ENCODE results near the gene SMIM28. TPM values are rescaled to one million over a fixed set of nuclear protein-coding genes. Genes with fewer than 3 reads are reported as not detected.
A peak's percentile ranks its signal among the peaks of the same experiment; 100 is the strongest.

The SMIM28 gene
- total RNA-seq, 1 experiment from 2014 or later: not detected

GRCh38 chr6:138382498-138383265 lies 5.0 kb downstream of the SMIM28 start:
- Histone ChIP-seq H3K4me3 (ENCODE audit: low read depth in 2 of 2, low read length in 2 of 2) (no peak overlapping the region), H3K4me1 (ENCODE audit: control insufficient read depth, insufficient read depth, low read length) (no peaks in the 10 kb centered on the region), H3K27ac (ENCODE audit: low read length) (no peak overlapping the region), H3K36me3 (ENCODE audit: control insufficient read depth, insufficient read depth, low read length) (no peaks in the 10 kb centered on the region), H3K9me3 (ENCODE audit: control insufficient read depth, insufficient read depth, low read depth, low read length) (no peaks in the 10 kb centered on the region), H3K27me3 (ENCODE audit: control insufficient read depth, insufficient read depth, low read length) (no peaks in the 10 kb centered on the region; the same call in 1 of the 2 replicates)
- BruUV-seq (replicated peaks): no TSS peak
- ChIA-PET CTCF (no interaction called here), POLR2A (no interaction called here)
- TF ChIP-seq POLR2AphosphoS5 (IDR thresholded peaks at IDR 0.05; ENCODE audit: low read depth, low read length): no peak
- TF ChIP-seq TCF7L2 (IDR thresholded peaks at IDR 0.05; ENCODE audit: low read depth, low read length): no peak
- TF ChIP-seq SIN3A (IDR thresholded peaks at IDR 0.05; ENCODE audit: borderline replicate concordance, insufficient read depth, low read depth, low read length): no peak
- TF ChIP-seq, protein P1, sequence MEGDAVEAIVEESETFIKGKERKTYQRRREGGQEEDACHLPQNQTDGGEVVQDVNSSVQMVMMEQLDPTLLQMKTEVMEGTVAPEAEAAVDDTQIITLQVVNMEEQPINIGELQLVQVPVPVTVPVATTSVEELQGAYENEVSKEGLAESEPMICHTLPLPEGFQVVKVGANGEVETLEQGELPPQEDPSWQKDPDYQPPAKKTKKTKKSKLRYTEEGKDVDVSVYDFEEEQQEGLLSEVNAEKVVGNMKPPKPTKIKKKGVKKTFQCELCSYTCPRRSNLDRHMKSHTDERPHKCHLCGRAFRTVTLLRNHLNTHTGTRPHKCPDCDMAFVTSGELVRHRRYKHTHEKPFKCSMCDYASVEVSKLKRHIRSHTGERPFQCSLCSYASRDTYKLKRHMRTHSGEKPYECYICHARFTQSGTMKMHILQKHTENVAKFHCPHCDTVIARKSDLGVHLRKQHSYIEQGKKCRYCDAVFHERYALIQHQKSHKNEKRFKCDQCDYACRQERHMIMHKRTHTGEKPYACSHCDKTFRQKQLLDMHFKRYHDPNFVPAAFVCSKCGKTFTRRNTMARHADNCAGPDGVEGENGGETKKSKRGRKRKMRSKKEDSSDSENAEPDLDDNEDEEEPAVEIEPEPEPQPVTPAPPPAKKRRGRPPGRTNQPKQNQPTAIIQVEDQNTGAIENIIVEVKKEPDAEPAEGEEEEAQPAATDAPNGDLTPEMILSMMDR (IDR thresholded peaks at IDR 0.05): no peak
- TF ChIP-seq REST (IDR thresholded peaks at IDR 0.05; ENCODE audit: insufficient read depth in 1 of 2, low read depth in 2 of 2, low read length in 1 of 2): no peak
- ATAC-seq: peak; percentile 34; the same call in 1 of the 2 replicates
- in situ Hi-C loops (cut with HindIII; ENCODE audit: low pct_unique_long_range_greater_than_20kb, low sequenced_read_pairs) (no loop called here), intact Hi-C loops (cut with micrococcal nuclease; ENCODE audit: unreplicated experiment) (no loop called here)
- DNase-seq (ENCODE audit: low read depth, low spot score): no peak

DNA sequence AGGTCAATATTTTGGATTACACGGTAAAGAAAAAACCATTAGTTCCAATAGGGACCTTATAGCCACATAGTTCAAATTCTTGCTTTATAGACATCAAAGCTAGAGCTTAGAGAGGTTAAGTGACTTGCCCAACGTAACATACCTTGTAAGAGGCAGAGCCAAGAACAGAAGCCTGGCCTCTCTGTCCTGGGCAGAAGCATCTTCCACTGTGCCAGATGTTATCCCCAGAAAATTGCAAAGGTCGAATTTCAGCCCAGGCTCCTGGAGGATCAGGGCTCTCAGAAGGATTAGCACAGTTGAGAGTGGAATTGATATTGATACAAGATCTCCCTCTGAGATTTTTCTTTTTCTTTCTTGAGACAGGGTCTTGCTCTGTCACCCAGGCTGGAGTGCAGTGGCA lies 6.1 kb downstream of the SMIM28 start:
- in situ Hi-C loops (cut with HindIII; ENCODE audit: low pct_unique_long_range_greater_than_20kb, low sequenced_read_pairs) (no loop called here), intact Hi-C loops (cut with micrococcal nuclease; ENCODE audit: unreplicated experiment) (no loop called here)
- no peak overlapping the region for H3K27ac ChIP-seq (ENCODE audit: low read length)
- TF ChIP-seq REST (IDR thresholded peaks at IDR 0.05; ENCODE audit: insufficient read depth in 1 of 2, low read depth in 2 of 2, low read length in 1 of 2) (no peak), TCF7L2 (IDR thresholded peaks at IDR 0.05; ENCODE audit: low read depth, low read length) (no peak), SIN3A (IDR thresholded peaks at IDR 0.05; ENCODE audit: borderline replicate concordance, insufficient read depth, low read depth, low read length) (no peak), POLR2AphosphoS5 (IDR thresholded peaks at IDR 0.05; ENCODE audit: low read depth, low read length) (no peak)
- TF ChIP-seq, protein P1 (IDR thresholded peaks at IDR 0.05): no peak
- ATAC-seq: no peak
- no TSS peak for BruUV-seq (replicated peaks)
- H3K36me3 ChIP-seq (ENCODE audit: control insufficient read depth, insufficient read depth, low read length): no peaks in the 10 kb centered on the region
- CTCF ChIA-PET: no interaction called here
- no peak overlapping the region for H3K4me3 ChIP-seq (ENCODE audit: low read depth in 2 of 2, low read length in 2 of 2)
- H3K9me3 ChIP-seq (ENCODE audit: control insufficient read depth, insufficient read depth, low read depth, low read length): no peaks in the 10 kb centered on the region
- H3K4me1 ChIP-seq (ENCODE audit: control insufficient read depth, insufficient read depth, low read length): no peaks in the 10 kb centered on the region
- H3K27me3 ChIP-seq (ENCODE audit: control insufficient read depth, insufficient read depth, low read length): no peaks in the 10 kb centered on the region; the same call in 1 of the 2 replicates
- DNase-seq (ENCODE audit: low read depth, low spot score): no peak
- POLR2A ChIA-PET: no interaction called here

All from Panc1 (cell line).